Thyroid gland (tissue), 4 donors: ENCODE measurements around the gene PLXND1. TPM values are rescaled to one million over a fixed set of nuclear protein-coding genes. Genes with fewer than 3 reads are reported as not detected.
A peak's percentile ranks its signal among the peaks of the same experiment; 100 is the strongest.

Experiments used
- DNase-seq, 2 donors: peaks; one replicate each; pipeline ENCODE4 v3.0.0-alpha.2; 2019
- H3K27ac ChIP-seq, 3 donors: fragments of 200-600 bp; sonication (generic); 1 replicate in 2 of 3; 2 replicates in 1 of 3; pipeline ENCODE4 v1.5.1; 2016 to 2019; ENCODE audit warnings: mild to moderate bottlenecking in 1 of 3, moderate library complexity in 1 of 3
- H3K27me3 ChIP-seq: fragments of 200-600 bp; sonication (generic); one replicate; pipeline ENCODE4 v1.5.1; 2019
- H3K36me3 ChIP-seq, 2 donors: fragments of 200-600 bp; sonication (generic); one replicate each; pipeline ENCODE4 v1.5.1; 2016 to 2019
- H3K4me1 ChIP-seq, 2 donors: fragments of 200-600 bp; sonication (generic); one replicate each; pipeline ENCODE4 v1.5.1; 2017 to 2019
- H3K4me3 ChIP-seq, 3 donors: fragments of 200-600 bp; sonication (generic); replicated peaks in 1 of 3; 1 replicate in 2 of 3; 2 replicates in 1 of 3; pipeline ENCODE4 v1.5.1; 2016; ENCODE audit warnings: mild to moderate bottlenecking in 1 of 3
- H3K9me3 ChIP-seq: fragments of 200-600 bp; sonication (generic); one replicate; pipeline ENCODE4 v1.5.1; 2017
- POLR2A ChIP-seq, 2 donors: fragments of 450-650 bp; IDR thresholded peaks; one replicate each; pipeline ENCODE4 v1.6.1; 2017; ENCODE audit warnings: antibody characterized with exemption in 2 of 2, mild to moderate bottlenecking in 2 of 2, moderate library complexity in 1 of 2
- WGBS, 2 donors: methylation state at CpG; one replicate each; pipeline ENCODE4 v1.1.5; 2017; 5-methylcytosine and 5-hydroxymethylcytosine counted together
- intact Hi-C: fragments of 100-400 bp; cut with DNase I; formaldehyde crosslinking; loops from one replicate; pipeline ENCODE4 v1.15.1; 2023
- total RNA-seq, 4 donors: library from RNA; depleted of rRNA; stranded (reverse); fragments of >200 nt; gene quantifications; one replicate each; pipeline ENCODE4 v1.2.3, GENCODE V29; 2016
- TF ChIP-seq, protein P1 (sequence below), 6 experiments: fragments of 200-600 bp in 3 of 6; fragments of 450-650 bp in 3 of 6; sonication (generic) in 3 of 6; IDR thresholded peaks; one replicate each; pipeline ENCODE4 v1.5.1; 2016 to 2019; ENCODE audit warnings: antibody characterized with exemption in 6 of 6, mild to moderate bottlenecking in 2 of 6, inconsistent platforms in 1 of 6, moderate library complexity in 1 of 6

Gene PLXND1
- total RNA-seq, 4 donors from 2014 or later: 50.7 to 69.8 (median 60.8) TPM

DNA sequence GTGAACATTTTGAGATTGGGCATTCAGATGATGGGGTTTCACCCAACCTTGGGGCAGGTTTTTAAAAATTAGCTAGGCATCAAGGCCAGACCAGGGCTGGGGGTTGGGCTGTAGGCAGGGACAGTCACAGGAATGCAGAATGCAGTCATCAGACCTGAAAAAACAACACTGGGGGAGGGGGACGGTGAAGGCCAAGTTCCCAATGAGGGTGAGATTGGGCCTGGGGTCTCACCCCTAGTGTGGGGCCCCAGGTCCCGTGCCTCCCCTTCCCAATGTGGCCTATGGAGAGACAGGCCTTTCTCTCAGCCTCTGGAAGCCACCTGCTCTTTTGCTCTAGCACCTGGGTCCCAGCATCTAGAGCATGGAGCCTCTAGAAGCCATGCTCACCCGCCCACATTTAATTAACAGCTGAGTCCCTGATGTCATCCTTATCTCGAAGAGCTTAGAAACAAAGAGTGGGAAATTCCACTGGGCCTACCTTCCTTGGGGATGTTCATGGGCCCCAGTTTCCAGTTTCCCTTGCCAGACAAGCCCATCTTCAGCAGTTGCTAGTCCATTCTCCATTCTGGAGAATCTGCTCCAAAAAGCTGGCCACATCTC lies 71.9 kb downstream of the PLXND1 start:
- peaks cover 0 to 13% of the 10 kb centered on the region in 2 donors for H3K4me1 ChIP-seq
- H3K27ac ChIP-seq: no peak overlapping the region
- WGBS, 2 donors: 86% methylated on average over 4 of the region's 4 CpGs
- H3K27me3 ChIP-seq: no peaks in the 10 kb centered on the region
- no peak overlapping the region for H3K4me3 ChIP-seq
- no peaks in the 10 kb centered on the region for H3K9me3 ChIP-seq
- no peak for TF ChIP-seq POLR2A (IDR thresholded peaks at IDR 0.05)
- TF ChIP-seq, protein P1, sequence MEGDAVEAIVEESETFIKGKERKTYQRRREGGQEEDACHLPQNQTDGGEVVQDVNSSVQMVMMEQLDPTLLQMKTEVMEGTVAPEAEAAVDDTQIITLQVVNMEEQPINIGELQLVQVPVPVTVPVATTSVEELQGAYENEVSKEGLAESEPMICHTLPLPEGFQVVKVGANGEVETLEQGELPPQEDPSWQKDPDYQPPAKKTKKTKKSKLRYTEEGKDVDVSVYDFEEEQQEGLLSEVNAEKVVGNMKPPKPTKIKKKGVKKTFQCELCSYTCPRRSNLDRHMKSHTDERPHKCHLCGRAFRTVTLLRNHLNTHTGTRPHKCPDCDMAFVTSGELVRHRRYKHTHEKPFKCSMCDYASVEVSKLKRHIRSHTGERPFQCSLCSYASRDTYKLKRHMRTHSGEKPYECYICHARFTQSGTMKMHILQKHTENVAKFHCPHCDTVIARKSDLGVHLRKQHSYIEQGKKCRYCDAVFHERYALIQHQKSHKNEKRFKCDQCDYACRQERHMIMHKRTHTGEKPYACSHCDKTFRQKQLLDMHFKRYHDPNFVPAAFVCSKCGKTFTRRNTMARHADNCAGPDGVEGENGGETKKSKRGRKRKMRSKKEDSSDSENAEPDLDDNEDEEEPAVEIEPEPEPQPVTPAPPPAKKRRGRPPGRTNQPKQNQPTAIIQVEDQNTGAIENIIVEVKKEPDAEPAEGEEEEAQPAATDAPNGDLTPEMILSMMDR (IDR thresholded peaks at IDR 0.05): no peak
- peak; percentile 38 to 59 for DNase-seq
- no peaks in the 10 kb centered on the region for H3K36me3 ChIP-seq
- intact Hi-C loops: no loop called here

- Histone ChIP-seq H3K27ac (no peak overlapping the region), H3K4me1 (peaks cover 0 to 7% of the 10 kb centered on the region in 2 donors), H3K4me3 (no peak overlapping the region), H3K36me3 (no peaks in the 10 kb centered on the region), H3K9me3 (no peaks in the 10 kb centered on the region), H3K27me3 (no peaks in the 10 kb centered on the region)
- 93 to 96% methylated on average over 16 of the region's 16 CpGs for WGBS, 2 donors
- no peak for TF ChIP-seq POLR2A (IDR thresholded peaks at IDR 0.05)
- TF ChIP-seq, protein P1 (IDR thresholded peaks at IDR 0.05): no peak
- DNase-seq: no peak
- intact Hi-C loops: no loop called here
Measured at GRCh38 chr3:129533406-129533805, 73.1 kb downstream of the PLXND1 start.

DNA sequence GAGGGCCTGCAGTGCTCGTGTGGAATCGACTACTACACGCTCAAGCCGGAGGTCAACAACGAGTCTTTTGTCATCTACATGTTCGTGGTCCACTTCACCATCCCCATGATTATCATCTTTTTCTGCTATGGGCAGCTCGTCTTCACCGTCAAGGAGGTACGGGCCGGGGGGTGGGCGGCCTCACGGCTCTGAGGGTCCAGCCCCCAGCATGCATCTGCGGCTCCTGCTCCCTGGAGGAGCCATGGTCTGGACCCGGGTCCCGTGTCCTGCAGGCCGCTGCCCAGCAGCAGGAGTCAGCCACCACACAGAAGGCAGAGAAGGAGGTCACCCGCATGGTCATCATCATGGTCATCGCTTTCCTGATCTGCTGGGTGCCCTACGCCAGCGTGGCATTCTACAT lies 74.2 kb downstream of the PLXND1 start:
- Histone ChIP-seq H3K27ac (no peak overlapping the region), H3K27me3 (no peaks in the 10 kb centered on the region), H3K4me3 (no peak overlapping the region), H3K9me3 (no peaks in the 10 kb centered on the region), H3K4me1 (peaks cover 0 to 7% of the 10 kb centered on the region in 2 donors), H3K36me3 (no peaks in the 10 kb centered on the region)
- no peak for DNase-seq
- TF ChIP-seq POLR2A (IDR thresholded peaks at IDR 0.05): no peak
- TF ChIP-seq, protein P1 (IDR thresholded peaks at IDR 0.05): no peak
- 97% methylated on average over 19 to 20 of the region's 20 CpGs for WGBS, 2 donors
- intact Hi-C loops: no loop called here

GRCh38 chr3:129531699-129532098 lies 74.8 kb downstream of the PLXND1 start:
- TF ChIP-seq, protein P1 (IDR thresholded peaks at IDR 0.05): no peak
- TF ChIP-seq POLR2A (IDR thresholded peaks at IDR 0.05): no peak
- Histone ChIP-seq H3K27ac (no peak overlapping the region), H3K4me1 (peaks cover 0 to 7% of the 10 kb centered on the region in 2 donors), H3K27me3 (no peaks in the 10 kb centered on the region), H3K9me3 (no peaks in the 10 kb centered on the region), H3K36me3 (no peaks in the 10 kb centered on the region), H3K4me3 (no peak overlapping the region)
- WGBS, 2 donors: 93 to 95% methylated on average over 10 of the region's 11 CpGs
- intact Hi-C loops: no loop called here
- DNase-seq: no peak

DNA sequence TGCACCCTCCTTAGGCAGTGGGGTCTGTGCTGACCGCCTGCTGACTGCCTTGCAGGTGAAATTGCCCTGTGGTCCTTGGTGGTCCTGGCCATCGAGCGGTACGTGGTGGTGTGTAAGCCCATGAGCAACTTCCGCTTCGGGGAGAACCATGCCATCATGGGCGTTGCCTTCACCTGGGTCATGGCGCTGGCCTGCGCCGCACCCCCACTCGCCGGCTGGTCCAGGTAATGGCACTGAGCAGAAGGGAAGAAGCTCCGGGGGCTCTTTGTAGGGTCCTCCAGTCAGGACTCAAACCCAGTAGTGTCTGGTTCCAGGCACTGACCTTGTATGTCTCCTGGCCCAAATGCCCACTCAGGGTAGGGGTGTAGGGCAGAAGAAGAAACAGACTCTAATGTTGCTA lies 75.7 kb downstream of the PLXND1 start:
- intact Hi-C loops: no loop called here
- no peak for TF ChIP-seq POLR2A (IDR thresholded peaks at IDR 0.05)
- TF ChIP-seq, protein P1 (IDR thresholded peaks at IDR 0.05): no peak
- Histone ChIP-seq H3K36me3 (no peaks in the 10 kb centered on the region), H3K4me1 (peaks cover 0 to 7% of the 10 kb centered on the region in 2 donors), H3K27me3 (no peaks in the 10 kb centered on the region), H3K27ac (no peak overlapping the region), H3K9me3 (no peaks in the 10 kb centered on the region), H3K4me3 (no peak overlapping the region)
- 98 to 99% methylated on average over 9 to 13 of the region's 13 CpGs for WGBS, 2 donors
- no peak for DNase-seq
